Activated CD4-positive, alpha-beta T cell treated with anti-CD3 and anti-CD28 coated beads for 36 hours (primary cell): ENCODE results near the gene ASPG. TPM values are rescaled to one million over a fixed set of nuclear protein-coding genes. Genes with fewer than 3 reads are reported as not detected.
A peak's percentile ranks its signal among the peaks of the same experiment; 100 is the strongest.

Experiments used
- ATAC-seq: fragments of 200-7000 bp; cut with Tn5 transposase; one replicate; pipeline ENCODE4 v1.10.0; 2021; ENCODE audit warnings: mild to moderate bottlenecking, moderate library complexity
- CTCF ChIA-PET: fragments of 350-600 bp; sonication (Branson Sonifier 250); formaldehyde crosslinking; loops from one replicate; lab custom pipeline; 2021; ENCODE audit warnings: antibody characterized with exemption; lab: Charles Lee
- POLR2A ChIA-PET: fragments of 350-600 bp; sonication (Branson Sonifier 250); formaldehyde crosslinking; loops from one replicate; lab custom pipeline; 2021; ENCODE audit warnings: antibody characterized with exemption, inconsistent platforms; lab: Charles Lee
- DNase-seq: peaks from one replicate; pipeline ENCODE4 v3.0.0-alpha.2; 2020
- H3K27ac Mint-ChIP-seq: one replicate; pipeline ENCODE4 v1.8.0; 2021; ENCODE audit warnings: mixed read lengths
- H3K27me3 Mint-ChIP-seq: one replicate; pipeline ENCODE4 v1.8.0; 2021; ENCODE audit warnings: mixed read lengths
- H3K36me3 Mint-ChIP-seq: one replicate; pipeline ENCODE4 v1.8.0; 2021; ENCODE audit warnings: low read depth, mixed read lengths
- H3K4me1 Mint-ChIP-seq: one replicate; pipeline ENCODE4 v1.8.0; 2021; ENCODE audit warnings: mixed read lengths
- H3K4me3 Mint-ChIP-seq: one replicate; pipeline ENCODE4 v1.8.0; 2021; ENCODE audit warnings: mild to moderate bottlenecking, moderate library complexity, mixed read lengths
- H3K9me3 Mint-ChIP-seq: one replicate; pipeline ENCODE4 v1.8.0; 2021; ENCODE audit warnings: low read depth, mixed read lengths
- intact Hi-C, 2 experiments: fragments of 100-400 bp; cut with DNase I in 1 of 2; cut with micrococcal nuclease in 1 of 2; formaldehyde crosslinking; loops; one replicate each; pipeline versions ENCODE4 v1.14.2 to v1.15.1; 2022 to 2024; cut with DNase I, micrococcal nuclease
- total RNA-seq, 2 experiments: library from RNA; stranded (reverse); gene quantifications; one replicate each; pipeline ENCODE4 v1.2.3, GENCODE V29; 2021

The ASPG gene
- total RNA-seq, 2 experiments from 2014 or later = not detected

DNA sequence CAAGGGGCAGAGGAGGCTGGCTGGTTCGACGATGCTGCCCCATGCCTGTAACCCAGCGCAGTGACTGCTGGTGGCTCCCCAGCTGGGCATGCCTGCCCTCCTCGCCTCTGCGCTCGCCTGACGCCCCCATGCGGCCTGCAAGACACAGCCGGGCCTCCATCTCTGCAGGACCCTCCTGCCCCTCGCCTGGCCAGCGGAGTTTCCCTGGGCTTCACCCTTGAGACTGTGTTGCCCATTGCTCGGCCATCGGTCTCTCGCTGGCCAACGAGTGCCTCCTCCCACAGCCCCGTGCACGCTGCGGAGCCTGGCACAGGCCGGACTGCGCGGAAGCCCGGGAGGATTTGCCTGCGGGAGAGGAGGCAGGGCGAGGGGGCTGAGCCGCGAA, 17.6 kb downstream of the ASPG start:
- CTCF ChIA-PET = no interaction called here
- Mint-ChIP-seq H3K9me3 (no peaks in the 10 kb centered on the region), H3K27ac (no peak overlapping the region), H3K36me3 (no peaks in the 10 kb centered on the region), H3K27me3 (no peaks in the 10 kb centered on the region), H3K4me1 (no peaks in the 10 kb centered on the region), H3K4me3 (no peak overlapping the region)
- POLR2A ChIA-PET = no interaction called here
- ATAC-seq (no peak), DNase-seq (no peak)
- intact Hi-C loops = no loop called here

DNA sequence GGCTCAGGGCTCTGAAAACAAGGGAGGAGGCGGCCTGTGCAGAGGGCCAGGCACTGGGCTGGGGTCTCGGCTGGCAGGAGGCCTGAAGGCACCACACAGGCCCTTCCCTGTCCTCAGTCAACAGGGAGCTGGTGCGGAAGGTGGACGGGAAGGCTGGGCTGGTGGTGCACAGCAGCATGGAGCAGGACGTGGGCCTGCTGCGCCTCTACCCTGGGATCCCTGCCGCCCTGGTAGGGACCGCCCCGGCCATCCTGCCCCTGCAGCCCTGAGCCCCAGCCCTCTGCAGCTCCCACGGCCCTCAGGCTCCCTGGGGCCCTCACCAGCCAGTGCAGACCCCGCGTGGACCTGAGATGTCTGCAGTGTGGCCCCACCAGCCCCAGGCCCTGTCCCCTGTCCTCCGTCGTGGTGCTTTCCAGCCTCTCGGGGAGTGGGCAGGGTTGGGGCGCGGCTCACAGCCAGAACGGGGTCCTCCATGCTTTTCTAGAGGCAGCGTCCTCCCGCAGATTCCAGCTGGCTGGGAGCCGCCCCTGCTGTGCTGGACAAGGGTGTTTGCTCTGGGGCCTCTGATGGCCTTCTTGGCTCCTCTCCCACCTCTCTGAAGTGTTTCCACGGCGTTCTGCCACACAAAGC, 18.1 kb downstream of the ASPG start:
- Mint-ChIP-seq H3K4me1 (no peaks in the 10 kb centered on the region), H3K4me3 (no peak overlapping the region), H3K27me3 (no peaks in the 10 kb centered on the region), H3K36me3 (no peaks in the 10 kb centered on the region), H3K9me3 (no peaks in the 10 kb centered on the region), H3K27ac (no peak overlapping the region)
- POLR2A ChIA-PET = no interaction called here
- DNase-seq (peak; percentile 2), ATAC-seq (no peak)
- CTCF ChIA-PET = no interaction called here
- intact Hi-C loops = no loop called here

DNA sequence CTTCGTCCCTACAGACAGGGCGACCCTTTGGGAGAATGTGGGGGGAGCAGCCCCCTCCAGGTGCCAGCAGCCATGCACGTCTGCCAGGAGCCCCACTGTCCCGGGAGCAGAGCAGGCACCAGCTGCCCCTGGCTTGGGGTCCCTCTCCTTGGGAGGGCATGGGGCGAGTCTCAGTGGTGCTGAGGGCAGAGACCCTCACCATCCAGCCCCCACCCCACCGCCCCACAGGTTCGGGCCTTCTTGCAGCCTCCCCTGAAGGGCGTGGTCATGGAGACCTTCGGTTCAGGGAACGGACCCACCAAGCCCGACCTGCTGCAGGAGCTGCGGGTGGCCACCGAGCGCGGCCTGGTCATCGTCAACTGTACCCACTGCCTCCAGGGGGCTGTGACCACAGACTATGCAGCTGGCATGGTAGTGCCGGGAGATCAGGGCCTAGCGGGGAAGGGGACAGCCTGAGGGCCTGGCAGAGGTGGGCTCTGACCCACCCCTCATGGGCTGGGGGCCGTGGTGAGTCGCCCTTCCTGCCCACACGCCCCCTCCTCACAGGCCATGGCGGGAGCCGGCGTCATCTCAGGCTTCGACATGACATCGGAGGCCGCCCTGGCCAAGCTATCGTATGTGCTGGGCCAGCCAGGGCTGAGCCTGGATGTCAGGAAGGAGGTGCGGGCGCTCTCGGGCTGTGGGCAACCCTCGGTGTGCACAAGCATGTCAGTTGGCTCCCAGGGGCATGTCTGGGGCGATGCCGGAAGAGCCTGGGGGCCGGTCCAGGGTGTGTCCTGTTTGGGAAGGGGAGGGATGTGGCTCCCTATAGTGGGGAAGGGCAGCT, 18.8 kb downstream of the ASPG start:
- no peaks in the 10 kb centered on the region for H3K36me3 Mint-ChIP-seq
- ChIA-PET CTCF (no interaction called here), POLR2A (no interaction called here)
- no peak overlapping the region for H3K4me3 Mint-ChIP-seq
- no peaks in the 10 kb centered on the region for H3K27me3 Mint-ChIP-seq
- ATAC-seq (no peak), DNase-seq (peak; percentile 3)
- H3K27ac Mint-ChIP-seq = no peak overlapping the region
- H3K4me1 Mint-ChIP-seq = no peaks in the 10 kb centered on the region
- intact Hi-C loops = no loop called here
- H3K9me3 Mint-ChIP-seq = no peaks in the 10 kb centered on the region

DNA sequence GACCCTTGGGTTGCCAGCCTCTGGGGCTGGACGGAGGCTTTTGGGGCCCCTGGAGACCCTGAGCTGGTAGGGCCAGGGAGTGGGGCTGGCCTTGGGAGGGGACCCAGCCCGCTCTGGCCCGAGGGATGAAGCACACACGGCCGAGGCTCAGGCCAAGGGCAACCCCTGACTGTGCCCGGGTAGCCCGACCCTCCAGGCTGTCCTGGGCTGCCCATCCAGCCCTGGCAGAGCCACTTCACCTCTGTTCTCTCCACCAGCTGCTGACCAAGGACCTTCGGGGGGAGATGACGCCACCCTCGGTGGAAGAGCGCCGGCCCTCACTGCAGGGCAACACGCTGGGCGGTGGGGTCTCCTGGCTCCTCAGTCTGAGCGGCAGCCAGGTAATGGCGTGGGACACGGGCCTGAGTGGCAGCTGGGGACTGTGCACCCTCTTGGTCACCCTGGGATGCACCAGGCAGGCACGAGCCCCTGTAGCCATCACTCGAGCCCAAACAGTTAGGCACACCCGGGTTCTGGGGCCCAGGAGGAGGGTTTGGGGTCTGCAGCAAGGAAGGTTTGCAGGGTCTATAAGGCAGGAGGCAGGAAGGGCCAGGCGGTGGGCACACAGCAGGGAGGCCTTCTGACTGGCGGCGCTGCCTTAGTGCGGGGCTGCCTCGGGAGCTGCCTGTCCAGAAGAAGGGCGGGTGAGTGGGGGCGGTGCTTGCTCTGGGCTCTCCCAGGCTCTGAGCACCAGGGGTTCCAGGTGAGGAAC, 19.7 kb downstream of the ASPG start:
- intact Hi-C loops = no loop called here
- ATAC-seq (no peak), DNase-seq (peak; percentile 2)
- H3K4me3 Mint-ChIP-seq = no peak overlapping the region
- no peaks in the 10 kb centered on the region for H3K9me3 Mint-ChIP-seq
- H3K27ac Mint-ChIP-seq = no peak overlapping the region
- no peaks in the 10 kb centered on the region for H3K36me3 Mint-ChIP-seq
- ChIA-PET POLR2A (no interaction called here), CTCF (interaction anchor here (0.7 to 1.3 kb wide), 2 partner anchors 11 to 115 kb away, joined by 3 to 4 read pairs; no protein-coding TSS in a partner anchor)
- no peaks in the 10 kb centered on the region for H3K4me1 Mint-ChIP-seq
- no peaks in the 10 kb centered on the region for H3K27me3 Mint-ChIP-seq

DNA sequence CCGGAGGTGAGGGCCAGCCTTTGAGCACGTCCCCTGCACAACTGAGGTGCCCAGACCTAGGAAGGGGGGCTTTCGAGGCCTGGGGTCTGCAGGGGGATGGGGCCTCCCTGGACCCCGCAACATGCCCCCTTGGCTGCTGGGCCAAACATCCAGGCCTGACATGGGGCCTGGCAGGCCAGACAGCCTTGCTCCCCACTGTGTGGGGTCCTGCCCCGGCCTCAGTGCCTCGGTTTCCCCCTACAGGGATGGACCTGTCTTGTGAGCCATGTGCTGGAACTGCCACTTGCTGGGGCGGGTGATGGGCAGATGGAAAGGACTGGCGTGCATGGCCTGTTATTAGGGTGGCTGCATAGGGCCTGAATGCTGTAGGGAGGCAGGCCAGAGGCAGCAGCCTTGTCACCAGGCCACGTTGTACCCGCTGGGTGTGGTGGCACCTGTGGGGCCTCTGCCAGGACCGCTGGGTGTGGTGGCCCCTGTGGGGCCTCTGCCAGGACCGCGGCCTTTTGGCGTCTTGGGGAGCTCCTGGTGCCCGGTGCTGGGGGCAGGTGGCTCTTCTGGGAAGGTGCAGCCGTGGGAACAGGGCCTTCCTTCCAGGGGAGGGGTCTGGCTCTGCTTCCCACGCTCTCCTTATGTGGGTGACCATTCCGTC, 20.4 kb downstream of the ASPG start:
- intact Hi-C loops = no loop called here
- ChIA-PET POLR2A (no interaction called here), CTCF (interaction anchor here (0.7 to 1.3 kb wide), 2 partner anchors 11 to 115 kb away, joined by 3 to 4 read pairs; no protein-coding TSS in a partner anchor)
- no peaks in the 10 kb centered on the region for H3K27me3 Mint-ChIP-seq
- H3K27ac Mint-ChIP-seq = no peak overlapping the region
- H3K4me1 Mint-ChIP-seq = no peaks in the 10 kb centered on the region
- H3K9me3 Mint-ChIP-seq = no peaks in the 10 kb centered on the region
- ATAC-seq (no peak), DNase-seq (peak; percentile 2)
- no peaks in the 10 kb centered on the region for H3K36me3 Mint-ChIP-seq
- no peak overlapping the region for H3K4me3 Mint-ChIP-seq

DNA sequence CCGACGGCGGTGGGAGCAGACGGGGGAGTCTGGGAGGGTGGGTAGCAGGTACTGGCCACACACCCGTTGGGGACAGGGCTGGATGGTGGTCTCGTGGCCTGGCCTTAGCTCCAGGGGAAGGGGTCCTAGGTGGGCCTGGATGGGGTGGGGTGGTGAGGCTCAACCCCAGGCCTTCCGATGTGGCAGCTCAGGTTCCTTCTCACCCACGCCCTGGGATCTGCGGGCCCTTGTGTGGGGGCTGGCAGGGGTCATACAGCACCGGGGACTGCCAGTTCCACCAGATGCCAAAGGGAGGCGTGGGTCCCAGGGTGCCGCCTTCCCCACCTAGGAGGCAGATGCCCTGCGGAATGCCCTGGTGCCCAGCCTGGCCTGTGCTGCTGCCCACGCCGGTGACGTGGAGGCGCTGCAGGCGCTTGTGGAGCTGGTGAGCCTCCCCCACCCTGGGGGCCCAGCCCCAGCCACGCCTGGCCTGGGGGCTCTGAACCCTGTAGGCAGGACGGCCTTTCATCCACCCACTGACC, 21.0 kb downstream of the ASPG start:
- Mint-ChIP-seq H3K9me3 (no peaks in the 10 kb centered on the region), H3K4me3 (no peak overlapping the region), H3K27me3 (no peaks in the 10 kb centered on the region), H3K4me1 (no peaks in the 10 kb centered on the region), H3K27ac (no peak overlapping the region), H3K36me3 (no peaks in the 10 kb centered on the region)
- intact Hi-C loops = no loop called here
- DNase-seq (peak; percentile 3), ATAC-seq (no peak)
- ChIA-PET CTCF (interaction anchor here (0.7 to 1.3 kb wide), 2 partner anchors 12 to 31 kb away, joined by 3 to 4 read pairs; no protein-coding TSS in a partner anchor), POLR2A (no interaction called here)

GRCh38 chr14:104107101-104107581, 21.6 kb downstream of the ASPG start:
- intact Hi-C loops = no loop called here
- Mint-ChIP-seq H3K4me3 (no peak overlapping the region), H3K27ac (no peak overlapping the region), H3K9me3 (no peaks in the 10 kb centered on the region), H3K36me3 (no peaks in the 10 kb centered on the region), H3K27me3 (no peaks in the 10 kb centered on the region), H3K4me1 (no peaks in the 10 kb centered on the region)
- POLR2A ChIA-PET = no interaction called here
- ATAC-seq = no peak
- peak; percentile 2 for DNase-seq
- CTCF ChIA-PET = interaction anchor here (0.7 kb wide), 1 partner anchor 32 kb away, joined by 3 read pairs; no protein-coding TSS in a partner anchor

- Mint-ChIP-seq H3K4me3 (no peak overlapping the region), H3K27ac (no peak overlapping the region), H3K36me3 (no peaks in the 10 kb centered on the region), H3K27me3 (no peaks in the 10 kb centered on the region), H3K4me1 (no peaks in the 10 kb centered on the region), H3K9me3 (no peaks in the 10 kb centered on the region)
- CTCF ChIA-PET = no interaction called here
- POLR2A ChIA-PET = no interaction called here
- peak; percentile 4 for DNase-seq
- intact Hi-C loops = no loop called here
- ATAC-seq = no peak
Measured at GRCh38 chr14:104107611-104108569, 22.4 kb downstream of the ASPG start.

DNA sequence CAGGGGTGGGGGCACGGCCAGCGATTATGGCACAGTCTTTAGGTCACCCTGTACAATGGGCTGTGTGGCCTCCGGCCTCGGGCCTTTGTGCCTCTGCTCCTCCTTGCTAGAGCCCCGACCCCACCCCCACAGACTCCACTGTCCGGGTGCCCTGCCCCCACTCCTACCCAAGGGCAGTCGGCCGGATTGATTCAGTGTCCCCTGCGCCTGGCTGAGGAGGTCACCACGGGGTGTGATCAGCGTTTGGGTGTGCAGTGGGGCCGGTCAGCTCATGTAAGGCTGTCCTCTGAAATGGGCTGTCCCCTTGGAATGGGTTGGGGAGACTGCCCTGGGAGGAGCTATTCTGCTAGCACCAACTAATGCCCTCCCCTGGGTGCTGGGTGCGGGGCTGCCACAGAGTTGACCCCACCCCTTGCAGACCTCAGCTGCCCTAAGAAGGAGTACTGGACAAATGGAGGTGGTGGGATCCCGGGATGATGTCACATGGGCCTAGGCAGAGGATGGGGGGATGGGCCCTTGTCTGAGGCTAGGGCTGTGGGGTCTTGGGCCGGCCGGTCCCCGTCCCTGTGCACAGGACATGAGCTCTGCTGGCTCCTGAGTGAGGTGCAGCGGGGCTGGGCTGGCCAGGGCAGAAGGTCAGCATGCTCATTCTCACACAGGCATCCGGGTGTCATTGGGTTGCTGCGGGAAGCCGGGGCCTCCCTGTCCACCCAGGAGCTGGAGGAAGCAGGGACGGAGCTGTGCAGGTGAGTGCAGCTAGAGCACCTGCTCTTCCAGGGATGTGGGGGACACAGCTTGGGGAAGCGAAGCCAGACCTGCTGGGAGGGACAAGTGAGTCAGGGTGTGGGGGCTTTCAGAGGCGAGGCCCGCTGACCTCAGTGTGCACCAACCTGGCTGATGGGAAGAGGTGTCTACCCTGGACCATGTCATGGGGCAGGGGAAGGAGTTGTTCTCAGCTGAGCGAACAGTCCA, 23.4 kb downstream of the ASPG start:
- Mint-ChIP-seq H3K27me3 (no peaks in the 10 kb centered on the region), H3K4me3 (no peak overlapping the region), H3K36me3 (no peaks in the 10 kb centered on the region), H3K4me1 (no peaks in the 10 kb centered on the region), H3K27ac (no peak overlapping the region), H3K9me3 (no peaks in the 10 kb centered on the region)
- DNase-seq = peak; percentile 2
- ChIA-PET POLR2A (no interaction called here), CTCF (interaction anchor here (0.6 to 0.9 kb wide), 2 partner anchors 10 to 31 kb away, joined by 4 read pairs; no protein-coding TSS in a partner anchor)
- ATAC-seq = no peak
- intact Hi-C loops = no loop called here
